Midbrain (tissue), 1 donor: ENCODE measurements around the gene COBLL1.
"Not testable (repeated sequence)": the region's sequence is repeated elsewhere in the genome, so short reads cannot be mapped to it uniquely, and the experiment has no call there.

Experiments
- DNase-seq: peaks from one replicate; lab custom pipeline; 2025; lab: John Stamatoyannopoulos, UW

COBLL1 gene

GRCh38 chr2:164717000-164717803, 124.4 kb downstream of the COBLL1 start:
- no peak for DNase-seq

- no peak for DNase-seq
Observed at GRCh38 chr2:164714471-164714870, 127.2 kb downstream of the COBLL1 start.

GRCh38 chr2:164711766-164712138, 129.9 kb downstream of the COBLL1 start:
- no peak for DNase-seq

- no peak for DNase-seq
Observed at GRCh38 chr2:164710837-164711765, 130.5 kb downstream of the COBLL1 start.

- not testable (repeated sequence) for DNase-seq
Observed at GRCh38 chr2:164710252-164710836, 131.3 kb downstream of the COBLL1 start.

GRCh38 chr2:164706522-164706921, 135.1 kb downstream of the COBLL1 start:
- DNase-seq: no peak

GRCh38 chr2:164705412-164706167, 136.0 kb downstream of the COBLL1 start:
- DNase-seq: no peak

GRCh38 chr2:164703915-164704706, 137.5 kb downstream of the COBLL1 start:
- DNase-seq: no peak

- DNase-seq: no peak
Observed at GRCh38 chr2:164701565-164701964, 140.1 kb downstream of the COBLL1 start.

GRCh38 chr2:164700390-164700789, 141.2 kb downstream of the COBLL1 start:
- DNase-seq: no peak

- DNase-seq: no peak
Observed at GRCh38 chr2:164697688-164698461, 143.7 kb downstream of the COBLL1 start.

- no peak for DNase-seq
Observed at GRCh38 chr2:164696634-164697033, 145.0 kb downstream of the COBLL1 start.

- DNase-seq: no peak
Observed at GRCh38 chr2:164694275-164694695, 147.3 kb downstream of the COBLL1 start.

GRCh38 chr2:164693834-164694233, 147.8 kb downstream of the COBLL1 start:
- no peak for DNase-seq

- DNase-seq: no peak
Observed at GRCh38 chr2:164693390-164693789, 148.2 kb downstream of the COBLL1 start.

- no peak for DNase-seq
Observed at GRCh38 chr2:164692958-164693357, 148.7 kb downstream of the COBLL1 start.

- no peak for DNase-seq
Observed at GRCh38 chr2:164692114-164692513, 149.5 kb downstream of the COBLL1 start.

- no peak for DNase-seq
Observed at GRCh38 chr2:164691346-164691887, 150.2 kb downstream of the COBLL1 start.

- no peak for DNase-seq
Observed at GRCh38 chr2:164690361-164690760, 151.3 kb downstream of the COBLL1 start.

GRCh38 chr2:164688896-164689419, 152.7 kb downstream of the COBLL1 start:
- DNase-seq: no peak
